ENCODE results near the gene ULBP2. TPM values are rescaled to one million over a fixed set of nuclear protein-coding genes. Genes with fewer than 3 reads are reported as not detected.

The ULBP2 gene
- total and polyA plus RNA-seq, 12 donors = 0.16 to 1.8 (median 0.49) TPM; not detected in 2

- TF ChIP-seq CTCF (IDR thresholded peaks at IDR 0.05) = no peak
- TF ChIP-seq POLR2A (IDR thresholded peaks at IDR 0.05) = no peak
- peak in 1 of 7 donors; percentile 28 for DNase-seq
Measured at GRCh38 chr6:149899486-149899885, 42.3 kb upstream of the ULBP2 start.

GRCh38 chr6:149899926-149900619 lies 41.7 kb upstream of the ULBP2 start:
- DNase-seq = peak in 1 of 7 donors; percentile 33
- Histone ChIP-seq H3K4me3 (no peak overlapping the region), H3K4me1 (replicated peaks in 1 of 2) (peaks cover 27 to 32% of the 10 kb centered on the region in 2 donors), H3K27ac (no peak overlapping the region), H3K27me3 (no peaks in the 10 kb centered on the region), H3K36me3 (replicated peaks in 1 of 2) (no peaks in the 10 kb centered on the region), H3K9me3 (replicated peaks in 1 of 3) (no peaks in the 10 kb centered on the region)
- no peak for TF ChIP-seq POLR2A (IDR thresholded peaks at IDR 0.05)
- TF ChIP-seq CTCF (IDR thresholded peaks at IDR 0.05) = no peak
- 87 to 99% (median 90%) methylated on average over 7 of the region's 7 CpGs for WGBS, 4 donors
- intact Hi-C loops (cut with DNase I) = no loop called here

More at GRCh38 chr6:149899486-149899885, 42.3 kb upstream of the ULBP2 start:
- no peaks in the 10 kb centered on the region for H3K27me3 ChIP-seq
- intact Hi-C loops (cut with DNase I) = no loop called here
- WGBS, 4 donors = 84 to 97% (median 93%) methylated on average over 6 of the region's 6 CpGs
- no peaks in the 10 kb centered on the region for H3K36me3 ChIP-seq (replicated peaks in 1 of 2)
- H3K27ac ChIP-seq = no peak overlapping the region
- H3K9me3 ChIP-seq (replicated peaks in 1 of 3) = no peaks in the 10 kb centered on the region
- peaks cover 31 to 36% of the 10 kb centered on the region in 2 donors for H3K4me1 ChIP-seq (replicated peaks in 1 of 2)
- no peak overlapping the region for H3K4me3 ChIP-seq

- H3K27me3 ChIP-seq = no peaks in the 10 kb centered on the region
- DNase-seq = peak in 2 of 7 donors; percentile 4 to 39
- peaks cover 20 to 24% of the 10 kb centered on the region in 2 donors for H3K4me1 ChIP-seq (replicated peaks in 1 of 2)
- H3K36me3 ChIP-seq (replicated peaks in 1 of 2) = no peaks in the 10 kb centered on the region
- no peak overlapping the region for H3K4me3 ChIP-seq
- no peaks in the 10 kb centered on the region for H3K9me3 ChIP-seq (replicated peaks in 1 of 3)
- 95 to 98% (median 95%) methylated on average over 8 to 11 of the region's 11 CpGs for WGBS, 4 donors
- TF ChIP-seq CTCF (IDR thresholded peaks at IDR 0.05) (no peak), POLR2A (IDR thresholded peaks at IDR 0.05) (no peak)
- H3K27ac ChIP-seq = no peak overlapping the region
- intact Hi-C loops (cut with DNase I) = no loop called here
Measured at GRCh38 chr6:149900620-149901443, 41.0 kb upstream of the ULBP2 start.

- H3K4me1 ChIP-seq (replicated peaks in 1 of 2) = peaks cover 12 to 17% of the 10 kb centered on the region in 2 donors
- H3K27me3 ChIP-seq = no peaks in the 10 kb centered on the region
- H3K27ac ChIP-seq = no peak overlapping the region
- peak in 3 of 7 donors; percentile 2 to 14 (median 4) for DNase-seq
- no peaks in the 10 kb centered on the region for H3K36me3 ChIP-seq (replicated peaks in 1 of 2)
- H3K4me3 ChIP-seq = no peak overlapping the region
- WGBS, 4 donors = 88 to 94% (median 90%) methylated on average over 6 of the region's 6 CpGs
- intact Hi-C loops (cut with DNase I) = no loop called here
- TF ChIP-seq POLR2A (IDR thresholded peaks at IDR 0.05) (no peak), CTCF (IDR thresholded peaks at IDR 0.05) (no peak)
- no peaks in the 10 kb centered on the region for H3K9me3 ChIP-seq (replicated peaks in 1 of 3)
Measured at GRCh38 chr6:149901444-149902140, 40.2 kb upstream of the ULBP2 start.
